ENCODE results near the gene GORAB.

GORAB gene

GRCh38 chr1:170518965-170519364 lies 13.0 kb upstream of the GORAB start:
- H3K9me2 ChIP-seq (replicated peaks; ENCODE audit: insufficient read depth, low read length): no peaks in the 10 kb centered on the region
- H3K4me3 ChIP-seq (ENCODE audit: insufficient read depth, low read length, poor library complexity, severe bottlenecking): no peak overlapping the region

GRCh38 chr1:170520601-170521000 lies 11.4 kb upstream of the GORAB start:
- no peak for TF ChIP-seq EZH2phosphoT487 (conservative IDR thresholded peaks at IDR 0.05; ENCODE audit: low read length)
- TF ChIP-seq CTCF (IDR thresholded peaks at IDR 0.05; ENCODE audit: insufficient read depth, low read length, poor library complexity, severe bottlenecking): no peak
- no peak overlapping the region for H3K27ac ChIP-seq (ENCODE audit: low read depth, low read length)

More at GRCh38 chr1:170518965-170519364, 13.0 kb upstream of the GORAB start:
- Histone ChIP-seq H3K79me2 (ENCODE audit: insufficient read depth, low read length) (no peaks in the 10 kb centered on the region), H3K27me3 (ENCODE audit: low read length) (no peaks in the 10 kb centered on the region), H3K9ac (ENCODE audit: low read length) (no peak overlapping the region), H3K27ac (ENCODE audit: low read depth, low read length) (no peak overlapping the region), H3K36me3 (ENCODE audit: low read length) (no peaks in the 10 kb centered on the region), H3K9me3 (ENCODE audit: insufficient read depth, low read length) (no peaks in the 10 kb centered on the region), H4K20me1 (ENCODE audit: low read depth, low read length) (no peaks in the 10 kb centered on the region), H2AFZ (ENCODE audit: low read depth, low read length, severe bottlenecking) (no peak overlapping the region), H3F3A (ENCODE audit: insufficient read depth) (no peaks in the 10 kb centered on the region), H3K4me2 (ENCODE audit: low read depth, low read length, poor library complexity, severe bottlenecking) (no peak overlapping the region)
- no peak for TF ChIP-seq CTCF (IDR thresholded peaks at IDR 0.05; ENCODE audit: insufficient read depth, low read length, poor library complexity, severe bottlenecking)
- no peak for TF ChIP-seq EZH2phosphoT487 (conservative IDR thresholded peaks at IDR 0.05; ENCODE audit: low read length)

GRCh38 chr1:170521818-170522217 lies 10.1 kb upstream of the GORAB start:
- H3K9me3 ChIP-seq (ENCODE audit: insufficient read depth, low read length): no peaks in the 10 kb centered on the region
- no peak for TF ChIP-seq EZH2phosphoT487 (conservative IDR thresholded peaks at IDR 0.05; ENCODE audit: low read length)
- TF ChIP-seq CTCF (IDR thresholded peaks at IDR 0.05; ENCODE audit: insufficient read depth, low read length, poor library complexity, severe bottlenecking): no peak
- no peaks in the 10 kb centered on the region for H3F3A ChIP-seq (ENCODE audit: insufficient read depth)
- H3K9me2 ChIP-seq (replicated peaks; ENCODE audit: insufficient read depth, low read length): no peaks in the 10 kb centered on the region
- no peaks in the 10 kb centered on the region for H3K27me3 ChIP-seq (ENCODE audit: low read length)
- no peak overlapping the region for H2AFZ ChIP-seq (ENCODE audit: low read depth, low read length, severe bottlenecking)
- H3K36me3 ChIP-seq (ENCODE audit: low read length): no peaks in the 10 kb centered on the region
- no peak overlapping the region for H3K4me3 ChIP-seq (ENCODE audit: insufficient read depth, low read length, poor library complexity, severe bottlenecking)
- no peak overlapping the region for H3K27ac ChIP-seq (ENCODE audit: low read depth, low read length)
- no peaks in the 10 kb centered on the region for H3K79me2 ChIP-seq (ENCODE audit: insufficient read depth, low read length)
- no peak overlapping the region for H3K4me2 ChIP-seq (ENCODE audit: low read depth, low read length, poor library complexity, severe bottlenecking)
- no peaks in the 10 kb centered on the region for H4K20me1 ChIP-seq (ENCODE audit: low read depth, low read length)
- no peak overlapping the region for H3K9ac ChIP-seq (ENCODE audit: low read length)

More at GRCh38 chr1:170520601-170521000, 11.4 kb upstream of the GORAB start:
- no peaks in the 10 kb centered on the region for H3K9me3 ChIP-seq (ENCODE audit: insufficient read depth, low read length)
- no peaks in the 10 kb centered on the region for H3K27me3 ChIP-seq (ENCODE audit: low read length)
- no peaks in the 10 kb centered on the region for H3F3A ChIP-seq (ENCODE audit: insufficient read depth)
- H3K9me2 ChIP-seq (replicated peaks; ENCODE audit: insufficient read depth, low read length): no peaks in the 10 kb centered on the region
- H3K4me2 ChIP-seq (ENCODE audit: low read depth, low read length, poor library complexity, severe bottlenecking): no peak overlapping the region
- no peak overlapping the region for H3K9ac ChIP-seq (ENCODE audit: low read length)
- no peak overlapping the region for H3K4me3 ChIP-seq (ENCODE audit: insufficient read depth, low read length, poor library complexity, severe bottlenecking)
- no peaks in the 10 kb centered on the region for H3K79me2 ChIP-seq (ENCODE audit: insufficient read depth, low read length)
- no peak overlapping the region for H2AFZ ChIP-seq (ENCODE audit: low read depth, low read length, severe bottlenecking)
- no peaks in the 10 kb centered on the region for H3K36me3 ChIP-seq (ENCODE audit: low read length)
- no peaks in the 10 kb centered on the region for H4K20me1 ChIP-seq (ENCODE audit: low read depth, low read length)

Measured in SU-DHL-6 (cell line).